Measurements from ENCODE around the gene MICA. TPM values are rescaled to one million over a fixed set of nuclear protein-coding genes. Genes with fewer than 3 reads are reported as not detected.
"Not testable (repeated sequence)": the region's sequence is repeated elsewhere in the genome, so short reads cannot be mapped to it uniquely, and the experiment has no call there.

The MICA gene
- total and polyA plus RNA-seq, 7 donors = 13.2 to 46.5 (median 24.0) TPM

GRCh38 chr6:31438677-31439076 is 35.3 kb downstream of the MICA start:
- Histone ChIP-seq H3K36me3 (no peaks in the 10 kb centered on the region), H3K4me1 (peaks cover 0 to 9% (median 4%) of the 10 kb centered on the region in 4 donors), H3K9me3 (no peaks in the 10 kb centered on the region), H3K4me3 (no peak overlapping the region), H3K27me3 (no peaks in the 10 kb centered on the region), H3K27ac (no peak overlapping the region)
- WGBS, 2 donors = 60 to 96% methylated on average over 2 of the region's 2 CpGs
- no peak for TF ChIP-seq POLR2AphosphoS5 (IDR thresholded peaks at IDR 0.05)
- TF ChIP-seq EP300 (IDR thresholded peaks at IDR 0.05) = no peak
- TF ChIP-seq CTCF (IDR thresholded peaks at IDR 0.05) = no peak
- no peak for TF ChIP-seq POLR2A (IDR thresholded peaks at IDR 0.05)
- DNase-seq = no peak
- intact Hi-C loops (cut with DNase I) = no loop called here

GRCh38 chr6:31441365-31442267 is 38.2 kb downstream of the MICA start:
- no peaks in the 10 kb centered on the region for H3K9me3 ChIP-seq
- no peaks in the 10 kb centered on the region for H3K36me3 ChIP-seq
- peak overlapping the region in 1 of 4 donors; percentile 14 for H3K4me3 ChIP-seq
- no peak overlapping the region for H3K27ac ChIP-seq
- H3K4me1 ChIP-seq = peaks cover 0 to 9% (median 4%) of the 10 kb centered on the region in 4 donors
- intact Hi-C loops (cut with DNase I) = loop anchor here (1.0 kb wide), 1 partner anchor 44 kb away; no protein-coding TSS in a partner anchor
- peak; percentile 91 for DNase-seq
- no peaks in the 10 kb centered on the region for H3K27me3 ChIP-seq
- TF ChIP-seq POLR2A (IDR thresholded peaks at IDR 0.05) (no peak), CTCF (IDR thresholded peaks at IDR 0.05) (peak; percentile 53 to 90 (median 78))
- WGBS, 2 donors = 14 to 19% methylated on average over 28 of the region's 28 CpGs

GRCh38 chr6:31446481-31446880 is 43.1 kb downstream of the MICA start:
- TF ChIP-seq POLR2AphosphoS5 (IDR thresholded peaks at IDR 0.05) (no peak), CTCF (IDR thresholded peaks at IDR 0.05) (no peak), EP300 (IDR thresholded peaks at IDR 0.05) (no peak), POLR2A (IDR thresholded peaks at IDR 0.05) (no peak)
- Histone ChIP-seq H3K36me3 (no peaks in the 10 kb centered on the region), H3K27ac (no peak overlapping the region), H3K9me3 (no peaks in the 10 kb centered on the region), H3K27me3 (no peaks in the 10 kb centered on the region), H3K4me1 (peaks cover 0 to 5% (median 2%) of the 10 kb centered on the region in 4 donors), H3K4me3 (no peak overlapping the region)
- intact Hi-C loops (cut with DNase I) = no loop called here
- 71 to 84% methylated on average over 4 of the region's 4 CpGs for WGBS, 2 donors
- DNase-seq = no peak

- intact Hi-C loops (cut with DNase I); H3K4me1 ChIP-seq; H3K27ac ChIP-seq; H3K36me3 ChIP-seq; H3K9me3 ChIP-seq; H3K4me3 ChIP-seq; H3K27me3 ChIP-seq; DNase-seq: not testable (repeated sequence)
- WGBS, 2 donors = 82 to 87% methylated on average over 4 of the region's 6 CpGs
These were observed 43.8 kb downstream of the MICA start for GRCh38 chr6:31446999-31447789.

GRCh38 chr6:31450751-31451150 is 47.4 kb downstream of the MICA start:
- H3K9me3 ChIP-seq = peaks cover 0 to 6% (median 0%) of the 10 kb centered on the region in 4 donors
- no peak for DNase-seq
- no peaks in the 10 kb centered on the region for H3K27me3 ChIP-seq
- intact Hi-C loops (cut with DNase I) = no loop called here
- H3K4me1 ChIP-seq = no peaks in the 10 kb centered on the region
- H3K4me3 ChIP-seq = no peak overlapping the region
- H3K27ac ChIP-seq = no peak overlapping the region
- WGBS, 2 donors = 71 to 84% methylated on average over 4 of the region's 4 CpGs
- no peak for TF ChIP-seq POLR2A (IDR thresholded peaks at IDR 0.05)
- no peak for TF ChIP-seq EP300 (IDR thresholded peaks at IDR 0.05)
- TF ChIP-seq CTCF (IDR thresholded peaks at IDR 0.05) = no peak
- no peak for TF ChIP-seq POLR2AphosphoS5 (IDR thresholded peaks at IDR 0.05)
- H3K36me3 ChIP-seq = no peaks in the 10 kb centered on the region
